GM10266 (cell line): Measurements from ENCODE around the gene DNMT1.

Source experiments
- DNase-seq: peaks from one replicate; pipeline ENCODE4 v3.0.0; 2012; ENCODE audit errors: extremely low spot score
- TF ChIP-seq, protein P1 (sequence below): IDR thresholded peaks from 2 replicates; pipeline ENCODE4 v1.5.1; 2012; ENCODE audit warnings: mild to moderate bottlenecking, low read depth; ENCODE audit not compliant: control insufficient read depth, insufficient read depth; ENCODE audit errors: missing control alignments

Gene DNMT1

DNA sequence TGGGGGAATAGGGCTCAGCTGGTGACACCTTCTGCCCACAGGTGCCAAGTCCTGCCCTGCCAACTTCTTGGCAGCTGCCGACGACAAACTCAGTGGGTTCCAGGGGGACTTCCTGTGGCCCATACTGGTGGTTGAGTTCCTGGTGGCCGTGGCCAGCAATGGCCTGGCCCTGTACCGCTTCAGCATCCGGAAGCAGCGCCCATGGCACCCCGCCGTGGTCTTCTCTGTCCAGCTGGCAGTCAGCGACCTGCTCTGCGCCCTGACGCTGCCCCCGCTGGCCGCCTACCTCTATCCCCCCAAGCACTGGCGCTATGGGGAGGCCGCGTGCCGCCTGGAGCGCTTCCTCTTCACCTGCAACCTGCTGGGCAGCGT, 81.2 kb downstream of the DNMT1 start:
- no peak for DNase-seq
- TF ChIP-seq, protein P1, sequence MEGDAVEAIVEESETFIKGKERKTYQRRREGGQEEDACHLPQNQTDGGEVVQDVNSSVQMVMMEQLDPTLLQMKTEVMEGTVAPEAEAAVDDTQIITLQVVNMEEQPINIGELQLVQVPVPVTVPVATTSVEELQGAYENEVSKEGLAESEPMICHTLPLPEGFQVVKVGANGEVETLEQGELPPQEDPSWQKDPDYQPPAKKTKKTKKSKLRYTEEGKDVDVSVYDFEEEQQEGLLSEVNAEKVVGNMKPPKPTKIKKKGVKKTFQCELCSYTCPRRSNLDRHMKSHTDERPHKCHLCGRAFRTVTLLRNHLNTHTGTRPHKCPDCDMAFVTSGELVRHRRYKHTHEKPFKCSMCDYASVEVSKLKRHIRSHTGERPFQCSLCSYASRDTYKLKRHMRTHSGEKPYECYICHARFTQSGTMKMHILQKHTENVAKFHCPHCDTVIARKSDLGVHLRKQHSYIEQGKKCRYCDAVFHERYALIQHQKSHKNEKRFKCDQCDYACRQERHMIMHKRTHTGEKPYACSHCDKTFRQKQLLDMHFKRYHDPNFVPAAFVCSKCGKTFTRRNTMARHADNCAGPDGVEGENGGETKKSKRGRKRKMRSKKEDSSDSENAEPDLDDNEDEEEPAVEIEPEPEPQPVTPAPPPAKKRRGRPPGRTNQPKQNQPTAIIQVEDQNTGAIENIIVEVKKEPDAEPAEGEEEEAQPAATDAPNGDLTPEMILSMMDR, result no peak

DNA sequence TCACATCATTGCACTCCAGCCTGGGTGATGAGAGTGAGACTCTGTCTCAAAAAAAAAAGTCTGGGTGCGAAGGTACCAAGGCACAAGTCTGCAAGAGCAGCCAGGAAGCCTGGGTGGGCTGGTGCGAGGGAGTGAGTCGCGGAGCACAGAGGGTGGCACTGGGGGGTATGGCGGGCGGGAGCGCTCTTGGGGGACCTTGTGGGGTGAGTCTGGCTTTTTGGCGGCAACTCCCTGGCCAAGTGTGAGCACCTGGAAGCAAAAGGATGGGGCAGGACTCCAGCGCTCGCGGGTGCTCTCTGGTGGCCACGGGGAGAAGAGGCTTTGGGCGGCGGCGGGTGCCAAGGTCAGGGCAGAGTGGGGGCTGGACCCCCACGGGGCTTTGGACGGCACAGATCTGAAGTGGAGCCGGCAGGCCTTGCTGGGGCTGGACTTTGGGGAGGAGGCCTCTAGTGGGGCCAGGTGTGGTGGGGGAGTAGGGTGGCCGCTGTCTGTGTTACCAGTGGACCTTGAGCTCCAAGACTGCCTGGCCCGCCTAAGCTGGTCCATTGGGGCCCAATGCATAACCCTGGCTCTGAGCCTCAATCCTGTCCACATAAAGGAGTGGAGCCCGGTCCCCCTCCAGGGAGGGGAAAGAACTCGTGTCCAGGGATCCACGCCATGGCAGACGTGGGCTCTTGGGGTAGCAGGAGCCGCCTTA, 81.7 kb downstream of the DNMT1 start:
- TF ChIP-seq, protein P1, result peak; percentile 83
- peak; percentile 73 for DNase-seq

DNA sequence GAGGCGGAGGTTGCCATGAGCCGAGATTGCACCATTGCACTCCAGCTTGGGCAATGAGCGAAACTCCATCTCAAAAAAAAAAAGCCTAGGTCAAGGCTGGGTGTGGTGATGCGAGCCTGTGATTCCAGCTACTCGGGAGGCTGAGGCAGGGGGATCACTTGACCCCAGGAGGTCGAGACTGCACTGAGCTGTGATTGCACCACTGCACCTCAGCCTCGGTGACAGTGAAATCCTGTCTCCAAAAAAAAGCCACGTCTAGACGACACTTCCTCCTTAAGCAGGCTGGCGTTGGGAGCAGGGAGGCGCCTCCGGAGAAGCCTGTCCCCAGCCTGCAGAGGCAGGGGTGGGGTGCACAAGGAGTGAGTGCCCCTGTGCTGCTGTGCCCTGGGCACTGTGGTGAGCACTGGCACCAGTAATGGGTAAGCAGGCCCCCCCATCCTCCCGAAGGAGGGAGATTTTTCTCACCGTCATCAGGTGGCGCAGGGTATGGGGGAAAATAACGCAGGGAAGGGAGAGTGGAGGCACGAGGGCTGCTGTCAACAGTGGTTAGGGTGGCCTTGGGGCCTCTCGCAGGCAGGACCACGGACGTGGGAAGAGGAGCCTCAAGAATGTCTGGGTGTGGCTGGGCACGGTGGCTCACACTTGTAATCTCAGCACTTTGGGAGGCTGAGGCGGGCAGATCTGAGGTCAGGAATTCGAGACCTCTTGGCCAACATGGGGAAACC, 82.6 kb downstream of the DNMT1 start:
- DNase-seq, result no peak
- TF ChIP-seq, protein P1, result no peak

DNA sequence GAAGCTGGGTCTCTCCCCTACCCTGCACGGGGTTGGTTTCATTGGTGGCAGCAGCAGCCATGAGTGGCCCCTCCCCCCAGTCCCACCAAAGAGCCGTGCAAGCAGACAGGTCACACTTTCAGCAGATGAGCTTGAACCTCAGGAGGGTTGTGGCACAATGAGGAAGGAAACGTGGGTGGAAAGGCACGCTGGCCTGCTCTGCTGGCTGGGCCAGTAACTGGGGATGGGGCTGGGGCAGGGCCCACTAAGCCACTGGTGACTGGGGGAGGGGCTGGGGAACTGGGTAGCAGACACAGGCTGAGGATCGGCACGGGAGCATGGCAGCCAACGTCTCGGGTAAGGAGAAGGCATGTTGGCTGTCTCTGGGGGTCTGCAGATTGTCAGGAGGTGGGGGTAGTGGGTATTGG, 83.3 kb downstream of the DNMT1 start, which contains the start of gene P2RY11:
Gene P2RY11 (plus strand): TSS at position 289 of the 407 bp plus-strand sequence. CDS start 29 bp downstream, at position 318.
- TF ChIP-seq, protein P1, result no peak
- peak; percentile 70 for DNase-seq

DNA sequence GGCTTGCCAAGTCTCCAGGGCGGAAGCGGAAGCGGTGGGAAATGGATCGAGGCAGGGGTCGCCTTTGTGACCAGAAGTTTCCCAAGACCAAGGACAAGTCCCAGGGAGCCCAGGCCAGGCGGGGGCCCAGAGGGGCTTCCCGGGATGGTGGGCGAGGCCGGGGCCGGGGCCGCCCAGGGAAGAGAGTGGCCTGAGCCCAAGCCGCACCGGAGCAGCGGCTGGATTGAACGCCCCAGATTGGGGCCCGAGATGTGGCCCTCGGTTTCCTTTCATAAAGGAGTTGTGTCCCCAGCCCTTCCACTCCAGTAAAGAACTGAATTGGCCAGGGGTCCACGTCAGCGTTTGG, 83.8 kb downstream of the DNMT1 start:
- TF ChIP-seq, protein P1, result no peak
- no peak for DNase-seq

DNA sequence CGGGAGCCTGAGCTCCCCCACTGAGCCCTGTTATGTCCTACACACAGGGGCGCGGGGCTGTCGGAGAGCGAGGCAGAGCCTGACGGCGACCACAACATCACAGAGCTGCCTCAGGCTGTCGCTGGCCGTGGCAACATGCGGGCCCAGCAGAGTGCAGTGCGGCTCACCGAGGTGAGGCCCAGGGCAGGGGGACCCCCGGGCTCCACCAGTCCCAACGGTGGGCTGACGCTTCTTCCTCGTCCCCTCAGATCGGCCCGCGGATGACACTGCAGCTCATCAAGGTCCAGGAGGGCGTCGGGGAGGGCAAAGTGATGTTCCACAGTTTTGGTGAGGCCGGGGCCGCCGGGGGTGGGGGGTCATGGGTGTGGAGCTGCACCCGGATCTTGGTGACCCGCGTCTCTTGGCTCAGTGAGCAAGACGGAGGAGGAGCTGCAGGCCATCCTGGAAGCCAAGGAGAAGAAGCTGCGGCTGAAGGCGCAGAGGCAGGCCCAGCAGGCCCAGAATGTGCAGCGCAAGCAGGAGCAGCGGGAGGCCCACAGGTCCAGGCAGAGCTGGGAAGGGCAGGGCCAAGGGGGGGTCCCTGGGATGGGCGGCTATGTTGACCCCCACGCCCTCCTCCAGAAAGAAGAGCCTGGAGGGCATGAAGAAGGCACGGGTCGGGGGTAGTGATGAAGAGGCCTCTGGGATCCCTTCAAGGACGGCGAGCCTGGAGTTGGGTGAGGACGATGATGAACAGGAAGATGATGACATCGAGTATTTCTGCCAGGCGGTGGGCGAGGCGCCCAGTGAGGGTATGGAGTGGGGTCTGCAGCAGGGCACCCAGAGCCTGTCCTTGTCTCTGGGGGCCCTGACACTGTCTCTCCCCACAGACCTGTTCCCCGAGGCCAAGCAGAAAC, 84.4 kb downstream of the DNMT1 start:
- DNase-seq, result no peak

More for the DNA sequence above, 84.4 kb downstream of the DNMT1 start:
- TF ChIP-seq, protein P1, result no peak
